Activated CD4-positive, CD25-positive, alpha-beta regulatory T cell (primary cell): ENCODE data around the gene AKR1B15.
A peak's percentile ranks its signal among the peaks of the same experiment; 100 is the strongest.
"Not testable (repeated sequence)": the region's sequence is repeated elsewhere in the genome, so short reads cannot be mapped to it uniquely, and the experiment has no call there.

Source experiments
- DNase-seq, 4 experiments: peaks; one replicate each; lab custom pipeline; 2025; lab: John Stamatoyannopoulos, UW

AKR1B15 gene

DNA sequence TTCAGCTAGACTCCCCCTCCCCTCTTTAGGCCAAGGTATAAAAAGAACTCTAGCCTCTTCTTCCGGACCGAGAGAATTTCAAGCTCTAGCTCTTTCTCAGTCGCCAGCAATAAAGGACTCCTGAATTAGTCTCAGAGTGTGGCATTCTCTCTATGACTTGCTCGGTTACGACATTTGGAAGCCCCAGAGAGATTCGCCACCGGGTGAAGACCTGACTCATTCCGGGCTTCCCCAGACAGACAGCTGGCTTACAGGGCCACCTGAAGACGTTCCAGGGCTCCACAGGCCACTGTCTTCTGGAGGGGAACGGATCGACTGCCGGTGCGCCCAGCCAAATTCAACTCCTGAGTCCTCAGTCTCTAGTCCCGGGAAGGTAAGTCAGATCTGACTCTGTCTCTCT, at the start of gene AKR1B15:
Gene AKR1B15, plus strand, starts transcription at position 234 of the 400 bp plus-strand sequence. CDS start 15,510 bp downstream, outside the sequence.
- no peak for DNase-seq

- DNase-seq, result no peak
These were observed 48.5 kb upstream of the AKR1B15 start for GRCh38 chr7:134500406-134500805.

DNA sequence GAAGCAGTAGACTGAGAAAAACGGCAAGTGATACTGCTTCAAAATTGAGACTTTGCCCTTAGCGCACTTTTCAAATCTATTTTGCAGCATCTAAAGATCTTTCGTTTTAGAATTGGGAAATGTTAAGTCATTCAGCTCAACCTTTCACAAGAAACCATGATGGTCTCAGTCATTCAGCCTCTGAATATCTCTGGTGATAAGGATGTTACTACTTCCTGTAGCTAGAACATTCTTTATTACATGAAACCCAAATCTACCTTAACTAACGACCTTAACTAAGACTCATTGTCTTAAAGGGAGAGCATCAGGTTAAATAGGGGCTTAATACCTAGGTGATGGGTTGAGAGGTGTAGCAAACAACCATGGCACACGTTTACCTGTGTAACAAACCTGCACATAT, 47.9 kb upstream of the AKR1B15 start:
- DNase-seq, result no peak

GRCh38 chr7:134502463-134503371, 46.2 kb upstream of the AKR1B15 start:
- DNase-seq, result no peak

- no peak for DNase-seq
These were observed 44.2 kb upstream of the AKR1B15 start for GRCh38 chr7:134504660-134505164.

GRCh38 chr7:134505856-134506255, 43.1 kb upstream of the AKR1B15 start:
- DNase-seq, result no peak

GRCh38 chr7:134509010-134509409, 39.9 kb upstream of the AKR1B15 start:
- no peak for DNase-seq

- no peak for DNase-seq
These were observed 38.3 kb upstream of the AKR1B15 start for GRCh38 chr7:134510646-134511045.

- DNase-seq, result no peak
These were observed 36.6 kb upstream of the AKR1B15 start for GRCh38 chr7:134512271-134512670.

GRCh38 chr7:134513169-134513752, 35.6 kb upstream of the AKR1B15 start:
- DNase-seq, result peak in 1 of 4 experiments; percentile 1

- DNase-seq, result no peak
These were observed 34.8 kb upstream of the AKR1B15 start for GRCh38 chr7:134514106-134514505.

DNA sequence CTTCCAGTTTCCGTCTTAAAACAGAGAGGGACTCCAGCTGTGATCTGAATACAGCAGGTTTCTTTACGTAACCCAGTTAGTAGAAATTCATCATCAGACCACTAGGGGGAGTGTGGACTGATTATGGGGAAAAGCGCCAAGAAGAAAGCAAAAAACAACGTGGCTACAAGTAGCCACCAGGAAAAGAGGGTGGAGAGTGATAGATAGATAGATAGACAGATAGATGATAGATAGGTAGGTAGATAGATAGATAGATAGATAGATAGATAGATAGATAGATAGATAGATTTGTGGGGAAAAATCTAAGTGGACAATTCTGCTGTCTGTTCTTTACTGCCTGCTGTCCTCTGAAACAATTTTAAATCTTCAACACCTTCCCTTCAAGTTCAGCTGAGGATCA, 34.2 kb upstream of the AKR1B15 start:
- peak in 1 of 4 experiments; percentile 7 for DNase-seq

GRCh38 chr7:134515569-134516468, 33.1 kb upstream of the AKR1B15 start:
- DNase-seq, result no peak

- no peak for DNase-seq
These were observed 28.8 kb upstream of the AKR1B15 start for GRCh38 chr7:134520130-134520529.

GRCh38 chr7:134522601-134523000, 26.3 kb upstream of the AKR1B15 start:
- DNase-seq, result no peak

DNA sequence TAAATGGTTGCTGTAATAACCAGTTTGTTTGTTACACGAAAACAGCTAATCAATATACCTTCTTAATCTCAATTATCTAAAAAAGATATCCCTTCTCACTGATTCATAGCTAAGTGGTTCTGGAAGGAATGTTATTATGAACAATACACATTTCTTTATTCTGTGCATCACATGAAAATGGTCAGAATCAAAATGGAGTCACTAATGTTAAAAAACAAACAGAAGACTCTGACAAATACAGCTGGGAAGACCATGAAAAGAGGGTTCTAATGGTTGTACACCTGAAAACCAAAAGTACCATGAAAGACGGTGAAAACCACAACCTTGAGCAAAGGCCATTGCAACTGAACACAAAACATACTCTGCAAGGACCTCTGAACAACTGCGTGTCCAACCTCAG, 23.5 kb upstream of the AKR1B15 start:
- DNase-seq, result not testable (repeated sequence)

DNA sequence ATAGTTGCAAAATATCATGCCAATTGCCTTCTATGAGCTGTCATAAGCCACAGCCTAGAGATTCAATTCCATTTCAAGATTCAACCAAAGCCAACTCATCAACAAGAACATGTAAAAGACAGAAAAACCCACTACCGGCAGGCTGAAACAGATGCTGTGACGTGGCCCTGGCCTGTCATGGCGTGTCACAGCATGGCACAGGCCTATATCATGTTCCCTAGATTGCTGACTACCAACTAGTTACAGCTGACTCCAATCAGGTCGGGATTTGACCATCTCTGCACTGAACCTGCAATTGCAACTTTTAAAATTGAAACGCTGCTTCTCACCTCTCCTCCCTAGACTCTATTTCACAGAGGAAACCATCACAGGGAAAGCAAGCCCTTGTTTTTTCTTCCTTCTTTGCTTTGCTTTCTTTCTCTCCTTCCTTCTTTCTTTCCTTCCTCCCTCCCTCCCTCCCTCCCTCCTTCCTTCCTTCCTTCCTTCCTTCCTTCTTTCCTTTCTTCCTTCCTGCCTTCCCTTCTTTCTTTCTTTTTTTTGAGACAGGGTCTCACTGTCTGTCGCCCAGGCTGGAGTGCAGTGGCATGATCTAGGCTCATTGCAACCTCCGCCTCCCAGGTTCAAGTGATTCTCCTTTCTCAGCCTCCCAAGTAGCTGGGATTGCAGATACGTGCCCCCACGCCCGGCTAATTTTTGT, 22.2 kb upstream of the AKR1B15 start:
- not testable (repeated sequence) for DNase-seq

GRCh38 chr7:134527979-134528371, 20.9 kb upstream of the AKR1B15 start:
- no peak for DNase-seq

- no peak for DNase-seq
These were observed 20.2 kb upstream of the AKR1B15 start for GRCh38 chr7:134528749-134529148.

DNA sequence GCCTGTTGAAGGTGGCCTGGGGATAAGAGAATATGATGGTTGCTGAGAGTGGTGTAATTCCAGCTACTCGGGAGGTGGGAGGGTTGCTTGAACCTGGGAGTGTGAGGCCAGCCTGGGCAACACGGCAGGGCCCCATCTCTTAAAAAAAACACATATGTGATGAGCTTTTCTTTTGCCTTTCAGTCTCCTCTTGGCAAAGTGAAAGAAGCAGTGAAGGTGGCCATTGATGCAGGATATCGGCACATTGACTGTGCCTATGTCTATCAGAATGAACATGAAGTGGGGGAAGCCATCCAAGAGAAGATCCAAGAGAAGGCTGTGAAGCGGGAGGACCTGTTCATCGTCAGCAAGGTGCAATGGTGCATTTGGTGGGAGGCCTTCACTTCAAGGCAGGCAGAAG, 18.4 kb upstream of the AKR1B15 start:
- DNase-seq, result no peak

GRCh38 chr7:134532180-134532953, 16.5 kb upstream of the AKR1B15 start:
- no peak for DNase-seq
